Endothelial cell of umbilical vein (primary cell): ENCODE results near the gene JUNB. TPM values are rescaled to one million over a fixed set of nuclear protein-coding genes. Genes with fewer than 3 reads are reported as not detected.

ENCODE experiments used
- BruUV-seq: library from RNA; stranded (reverse); fragments of 400-500 nt; replicated peaks from 2 replicates; lab custom pipeline; 2021; lab: Mats Ljungman, UMichigan
- CTCF ChIA-PET: fragments of 300-600, 350-600 bp; sonication (Branson Sonifier 250); formaldehyde crosslinking; loops from one replicate; lab custom pipeline; 2021; ENCODE audit warnings: antibody characterized with exemption, inconsistent platforms; lab: Charles Lee
- POLR2A ChIA-PET: fragments of 300-600, 350-600 bp; sonication (Branson Sonifier 250); formaldehyde crosslinking; loops from one replicate; lab custom pipeline; 2021; ENCODE audit warnings: antibody characterized with exemption, inconsistent platforms; lab: Charles Lee
- DNase-seq: peaks from one replicate; pipeline ENCODE4 v3.0.0-alpha.2; 2011; ENCODE audit warnings: low read depth, low spot score
- FAIRE-seq: peaks from 2 replicates; lab custom pipeline; 2011; peaks lifted over from hg19 to GRCh38; lab: Jason Lieb, UNC
- H2AFZ ChIP-seq: 2 replicates; pipeline ENCODE4 v1.6.0; 2012; ENCODE audit warnings: low read depth, low read length, control low read depth, inconsistent platforms
- H3K27ac ChIP-seq: 2 replicates; pipeline ENCODE4 v1.5.1; 2011; ENCODE audit warnings: low read depth, mild to moderate bottlenecking, control low read depth, low read length, moderate library complexity; ENCODE audit not compliant: insufficient read depth
- H3K27me3 ChIP-seq, 2 experiments: 2 replicates each; pipeline versions ENCODE4 v1.6.0 to v1.6.1; 2011; ENCODE audit warnings: low read length in 2 of 2, mixed read lengths in 1 of 2; ENCODE audit not compliant: control insufficient read depth in 2 of 2, insufficient read depth in 2 of 2
- H3K36me3 ChIP-seq, 2 experiments: 2 replicates in 1 of 2; 3 replicates in 1 of 2; pipeline ENCODE4 v1.5.1; 2011; ENCODE audit warnings: low read length in 2 of 2, mild to moderate bottlenecking in 1 of 2, moderate library complexity in 1 of 2; ENCODE audit not compliant: control insufficient read depth in 2 of 2, insufficient read depth in 2 of 2; ENCODE audit errors: extremely low read depth in 1 of 2
- H3K4me1 ChIP-seq: 3 replicates; pipeline ENCODE4 v1.5.1; 2011; ENCODE audit warnings: mild to moderate bottlenecking, low read length; ENCODE audit not compliant: control insufficient read depth, insufficient read depth; ENCODE audit errors: extremely low read depth
- H3K4me2 ChIP-seq: 2 replicates; pipeline ENCODE4 v1.6.1; 2011; ENCODE audit warnings: low read length, control low read depth, mixed read lengths; ENCODE audit not compliant: insufficient read depth
- H3K4me3 ChIP-seq, 3 experiments: fragments of 200-600 bp in 1 of 3; sonication (generic), shearing (Covaris generic) in 1 of 3; replicated peaks in 1 of 3; 2 replicates each; pipeline ENCODE4 v1.5.1; 2011 to 2016; ENCODE audit warnings: control low read depth in 3 of 3, low read length in 3 of 3, mild to moderate bottlenecking in 2 of 3, inconsistent platforms in 1 of 3, low read depth in 1 of 3, moderate library complexity in 1 of 3; ENCODE audit not compliant: insufficient read depth in 1 of 3
- H3K79me2 ChIP-seq: 2 replicates; pipeline ENCODE4 v1.6.0; 2012; ENCODE audit warnings: low read length, inconsistent platforms; ENCODE audit not compliant: control insufficient read depth, insufficient read depth
- H3K9ac ChIP-seq: replicated peaks from 2 replicates; pipeline ENCODE3; 2011; ENCODE audit warnings: low read length, control low read depth; ENCODE audit not compliant: insufficient read depth; ENCODE audit errors: extremely low read depth
- H3K9me1 ChIP-seq: replicated peaks from 3 replicates; pipeline ENCODE4 v1.6.0; 2011; ENCODE audit warnings: mild to moderate bottlenecking, low read length; ENCODE audit not compliant: control insufficient read depth, insufficient read depth; ENCODE audit errors: extremely low read depth
- H3K9me3 ChIP-seq: replicated peaks from 2 replicates; pipeline ENCODE4 v1.5.1; 2012; ENCODE audit warnings: low read length, inconsistent platforms; ENCODE audit not compliant: control insufficient read depth, insufficient read depth
- H4K20me1 ChIP-seq: replicated peaks from 2 replicates; pipeline ENCODE3; 2011; ENCODE audit warnings: mild to moderate bottlenecking, low read length; ENCODE audit not compliant: control insufficient read depth, insufficient read depth; ENCODE audit errors: extremely low read depth
- CTCF ChIP-seq, 2 donors: IDR thresholded peaks; 1 replicate in 1 of 2; 2 replicates in 1 of 2; pipeline ENCODE4 v1.5.1; 2011; ENCODE audit warnings: low read length in 2 of 2, mild to moderate bottlenecking in 2 of 2, moderate library complexity in 2 of 2, control low read depth in 1 of 2, inconsistent platforms in 1 of 2, low read depth in 1 of 2; ENCODE audit not compliant: insufficient read depth in 1 of 2; ENCODE audit errors: extremely low read depth in 1 of 2
- EZH2 ChIP-seq: IDR thresholded peaks from 2 replicates; pipeline ENCODE4 v1.6.1; 2012; ENCODE audit warnings: borderline replicate concordance, low read depth, mild to moderate bottlenecking, moderate library complexity, low read length, inconsistent platforms; ENCODE audit not compliant: severe bottlenecking
- GATA2 ChIP-seq: IDR thresholded peaks from 2 replicates; pipeline ENCODE4 v1.7.0; 2011; ENCODE audit warnings: low read depth, mild to moderate bottlenecking, moderate library complexity, mixed read lengths, low read length; ENCODE audit not compliant: insufficient read length, insufficient read depth
- JUN ChIP-seq: IDR thresholded peaks from 2 replicates; pipeline ENCODE4 v1.6.1; 2011; ENCODE audit warnings: borderline replicate concordance, low read depth; ENCODE audit not compliant: insufficient read length, insufficient read depth
- MAX ChIP-seq: IDR thresholded peaks from 2 replicates; pipeline ENCODE4 v1.6.1; 2011; ENCODE audit not compliant: insufficient read depth, insufficient read length
- MYC ChIP-seq: IDR thresholded peaks from one replicate; pipeline ENCODE4 v1.6.1; 2011; ENCODE audit warnings: mild to moderate bottlenecking, low read depth, low read length
- POLR2A ChIP-seq: IDR thresholded peaks from 2 replicates; pipeline ENCODE4 v1.6.1; 2012; ENCODE audit warnings: low read depth, mild to moderate bottlenecking, control low read depth, low read length
- POLR2AphosphoS5 ChIP-seq: IDR thresholded peaks from 2 replicates; pipeline ENCODE4 v1.6.1; 2012; ENCODE audit warnings: low read depth, mild to moderate bottlenecking, control low read depth, low read length, moderate library complexity; ENCODE audit not compliant: insufficient read depth
- dilution Hi-C: fragments of 300-500 bp; cut with MboI; formaldehyde crosslinking; loops from one replicate; pipeline ENCODE4 v1.15.0; 2019; ENCODE audit warnings: low sequenced_read_pairs; ENCODE audit not compliant: extremely low pct_ligation_motif_present
- intact Hi-C: fragments of 100-400 bp; cut with micrococcal nuclease; formaldehyde crosslinking; loops from one replicate; pipeline ENCODE4 v1.10.0; 2022
- polyA plus RNA-seq, 4 experiments: library from polyadenylated mRNA; depleted of rRNA in 3 of 4; stranded (reverse) in 3 of 4; unstranded in 1 of 4; fragments of >200 nt; gene quantifications; 2 replicates each; pipeline versions ENCODE4 v1.2.1 to v1.2.3, GENCODE V29; 2011 to 2012; ENCODE audit warnings: missing spikeins in 1 of 4
- total RNA-seq: library from RNA; stranded (reverse); gene quantifications from 2 replicates; pipeline ENCODE4 v1.2.3, GENCODE V29; 2021

The JUNB gene
- total and polyA plus RNA-seq, 2 donors (not counting 3 experiments of a cell fraction or from before 2014, with no cell fraction given), result 22.8 to 74.4 TPM

- Histone ChIP-seq H3K79me2 (peaks cover 14% of the 10 kb centered on the region), H3K4me1 (peaks cover 35% of the 10 kb centered on the region), H3K9ac (peak overlapping the region; percentile 66), H3K4me3 (peak overlapping the region; percentile 16 to 44 (median 37)), H3K9me1 (no peaks in the 10 kb centered on the region), H3K9me3 (no peaks in the 10 kb centered on the region), H4K20me1 (no peaks in the 10 kb centered on the region), H3K27me3 (no peaks in the 10 kb centered on the region), H2AFZ (peak overlapping the region; percentile 71), H3K4me2 (peak overlapping the region; percentile 61), H3K36me3 (no peaks in the 10 kb centered on the region), H3K27ac (peak overlapping the region; percentile 65)
- intact Hi-C loops (loop anchor here (10.0 kb wide), 1 partner anchor 145 kb away; the partner anchor contains the start of genes CALR and FARSA), dilution Hi-C loops (no loop called here)
- peak; percentile 88 for FAIRE-seq
- DNase-seq, result peak; percentile 91
- ChIA-PET CTCF (interaction anchor here (0.9 to 13.8 kb wide), 6 partner anchors 12 to 30 kb away, joined by 3 to 524 read pairs (median 28); partner anchors contain the start of gene HOOK2), POLR2A (interaction anchor here (1.1 to 4.1 kb wide), 3 partner anchors 8 to 30 kb away, joined by 3 to 73 read pairs (median 4); no protein-coding TSS in a partner anchor)
- BruUV-seq, result no TSS peak
- TF ChIP-seq EZH2, result no peak
- TF ChIP-seq POLR2A, result no peak
- TF ChIP-seq MAX, result no peak
- no peak for TF ChIP-seq JUN
- peak; percentile 52 for TF ChIP-seq POLR2AphosphoS5
- TF ChIP-seq MYC, result no peak
- no peak for TF ChIP-seq GATA2
- TF ChIP-seq CTCF (IDR thresholded peaks at IDR 0.05; ENCODE audit: extremely low read depth in 1 of 2, insufficient read depth in 1 of 2, low read depth in 1 of 2, low read length in 2 of 2), result no peak
Observed at GRCh38 chr19:12789904-12790619, 1.2 kb upstream of the JUNB start.
